ENCODE data around the gene DYNLRB2. TPM values are rescaled to one million over a fixed set of nuclear protein-coding genes. Genes with fewer than 3 reads are reported as not detected.
A peak's percentile ranks its signal among the peaks of the same experiment; 100 is the strongest.

DYNLRB2 gene
- total RNA-seq (2014; rRNA removed; shearing (Covaris generic)) = not detected in 2 replicates
- polyA plus RNA-seq (2014; cell fraction: nucleus; rRNA removed) = not detected in 2 replicates

- DNase-seq (ENCODE audit: extremely low read depth, low read depth) = peak; percentile 85
Observed at GRCh38 chr16:80540516-80541305, at the start of gene DYNLRB2. Gene DYNLRB2, plus strand, starts transcription at chr16:80540993. Its CDS starts 84 bp downstream, at chr16:80541077.

- DNase-seq (ENCODE audit: extremely low read depth, low read depth) = no peak
Observed at GRCh38 chr16:80500116-80500859, 40.5 kb upstream of the DYNLRB2 start.

DNA sequence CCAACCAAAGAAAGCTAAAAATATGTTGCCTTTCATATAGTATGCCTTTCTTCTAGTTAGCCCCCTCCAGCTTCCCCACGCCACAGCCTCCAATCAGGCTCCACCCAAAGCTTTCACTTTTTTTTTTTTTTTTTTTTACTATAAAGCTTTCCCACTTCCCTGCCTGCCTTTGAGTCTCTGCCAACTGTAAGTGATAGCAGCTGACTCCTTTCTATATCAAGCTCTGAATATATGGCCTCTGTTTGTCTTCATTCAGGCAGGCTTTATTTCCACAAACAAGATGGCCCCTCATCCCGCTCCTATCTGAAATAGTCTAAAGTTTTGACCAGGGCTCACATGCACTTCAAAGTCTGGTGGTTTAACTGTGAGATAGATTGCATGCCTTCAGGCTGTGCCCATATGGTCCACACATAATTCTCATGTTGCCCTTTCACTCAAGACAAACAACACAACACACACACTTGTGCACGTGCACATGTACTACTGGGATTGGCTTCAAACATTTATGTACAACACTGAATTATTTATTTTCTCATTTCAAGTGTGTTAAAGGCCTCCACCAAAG, 39.8 kb upstream of the DYNLRB2 start:
- no peak for DNase-seq (ENCODE audit: extremely low read depth, low read depth)

DNA sequence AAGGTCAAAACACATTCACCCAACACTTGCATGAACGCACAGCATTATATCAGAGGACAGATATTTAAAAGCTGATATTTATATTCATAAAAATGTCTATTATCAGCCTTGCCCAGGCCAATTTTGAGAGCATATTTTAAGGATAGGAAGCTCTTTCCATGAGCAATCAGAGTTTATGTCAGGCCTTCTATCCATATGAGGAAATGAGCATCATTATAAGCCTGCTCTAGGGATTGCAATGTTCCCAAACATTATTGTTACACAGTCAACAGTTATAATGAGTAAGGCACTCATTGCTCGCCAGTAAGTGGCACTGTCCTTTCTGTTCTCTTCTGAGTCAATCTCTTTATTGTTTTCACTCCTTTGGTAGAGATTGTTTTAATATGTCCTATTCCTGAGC, 37.7 kb upstream of the DYNLRB2 start:
- no peak for DNase-seq (ENCODE audit: extremely low read depth, low read depth)

DNA sequence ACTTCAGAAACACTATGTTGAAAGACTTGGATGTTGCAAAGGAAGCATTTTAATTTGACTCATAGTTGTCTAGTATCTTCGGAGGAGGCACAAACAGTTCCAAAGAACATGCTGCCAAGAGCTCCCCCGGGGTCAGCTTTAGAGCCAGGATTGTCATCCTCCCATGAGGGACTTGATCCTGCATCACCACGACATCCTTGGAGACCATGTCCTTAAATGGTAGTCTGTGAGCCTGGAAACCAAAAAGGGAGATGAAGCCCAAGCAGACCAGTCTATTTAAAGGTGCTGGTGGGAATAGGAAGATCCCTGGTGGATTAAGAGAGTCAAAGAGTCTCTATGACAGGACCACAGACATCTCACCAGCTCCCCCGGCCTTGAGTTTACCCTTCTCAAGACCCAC, 33.3 kb upstream of the DYNLRB2 start:
- no peak for DNase-seq (ENCODE audit: extremely low read depth, low read depth)

DNA sequence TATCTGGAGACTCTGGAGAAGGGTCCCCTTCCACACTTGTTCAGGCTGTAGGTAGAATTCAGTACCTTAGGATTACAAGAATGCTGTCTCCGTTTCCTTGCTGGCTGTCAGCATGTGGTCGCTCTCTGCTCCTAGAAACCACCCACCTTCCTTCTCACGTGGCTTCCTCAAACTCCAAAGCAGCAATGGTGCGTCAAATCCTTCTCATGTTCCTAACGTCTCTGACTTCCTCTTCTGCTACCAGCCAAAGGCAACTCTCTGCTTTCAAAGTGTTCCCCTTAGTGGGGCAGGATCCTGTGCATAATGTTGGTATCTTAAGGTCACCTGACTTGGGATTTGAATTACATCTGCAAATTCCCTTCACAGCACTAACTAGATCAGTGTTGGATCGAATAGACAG, 30.9 kb upstream of the DYNLRB2 start:
- DNase-seq (ENCODE audit: extremely low read depth, low read depth) = no peak

DNA sequence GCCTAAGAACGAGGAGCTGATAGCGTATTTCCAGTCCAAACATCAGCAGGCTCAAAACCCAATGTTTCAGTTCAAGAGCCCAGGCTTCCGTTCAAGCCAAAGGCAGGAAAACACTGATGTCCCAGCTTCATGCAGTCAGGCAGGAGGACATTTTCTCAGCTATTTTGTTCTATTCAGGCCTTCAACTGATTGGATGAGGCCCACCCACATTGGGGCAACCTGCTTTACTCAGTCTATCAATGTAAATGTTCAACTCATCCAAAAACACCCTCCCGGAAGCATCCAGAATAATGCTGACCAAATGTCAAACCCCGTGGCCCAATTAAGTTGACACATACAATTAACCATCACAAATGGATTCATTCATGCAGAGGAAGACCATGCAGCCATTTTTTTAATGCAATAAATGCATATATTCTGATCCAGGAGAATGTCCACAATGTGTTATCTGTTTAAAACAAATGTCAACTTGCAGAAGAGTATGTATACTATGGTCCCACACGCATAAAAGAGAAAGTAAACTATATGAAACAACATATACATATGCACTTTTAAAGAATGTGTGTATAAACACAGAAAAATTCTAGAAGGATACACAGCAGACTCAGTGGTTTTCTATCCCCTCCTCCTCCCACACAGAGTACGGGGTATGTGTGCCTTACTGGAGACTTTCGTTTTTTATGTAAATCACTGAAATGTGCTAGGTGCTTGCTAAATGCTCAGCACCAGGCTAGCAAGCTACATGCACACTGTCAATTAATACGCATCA, 28.8 kb upstream of the DYNLRB2 start:
- no peak for DNase-seq (ENCODE audit: extremely low read depth, low read depth)

GRCh38 chr16:80512593-80512853, 28.3 kb upstream of the DYNLRB2 start:
- DNase-seq (ENCODE audit: extremely low read depth, low read depth) = no peak

GRCh38 chr16:80515374-80515773, 25.4 kb upstream of the DYNLRB2 start:
- DNase-seq (ENCODE audit: extremely low read depth, low read depth) = no peak

GRCh38 chr16:80517846-80518245, 22.9 kb upstream of the DYNLRB2 start:
- DNase-seq (ENCODE audit: extremely low read depth, low read depth) = no peak

DNA sequence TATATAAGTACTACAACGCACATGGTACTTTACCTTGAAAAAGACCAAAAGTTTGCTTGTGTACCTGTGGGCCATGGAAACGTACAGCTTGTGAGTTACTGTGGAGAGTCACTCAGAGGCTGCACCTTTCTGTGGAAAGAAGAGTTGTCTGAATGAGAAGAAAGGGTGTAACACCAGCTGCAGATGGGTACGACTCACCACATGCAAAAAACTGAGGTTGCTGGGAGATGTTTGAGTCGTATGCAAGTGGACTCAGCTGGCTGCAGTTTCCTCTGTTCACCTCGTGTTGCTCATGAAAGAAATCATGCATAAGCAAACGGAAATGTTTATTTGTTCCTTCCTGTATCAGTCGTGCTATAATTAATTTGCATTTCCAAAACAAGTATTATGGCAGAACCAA, 22.4 kb upstream of the DYNLRB2 start:
- no peak for DNase-seq (ENCODE audit: extremely low read depth, low read depth)

GRCh38 chr16:80519189-80519588, 21.6 kb upstream of the DYNLRB2 start:
- no peak for DNase-seq (ENCODE audit: extremely low read depth, low read depth)

DNA sequence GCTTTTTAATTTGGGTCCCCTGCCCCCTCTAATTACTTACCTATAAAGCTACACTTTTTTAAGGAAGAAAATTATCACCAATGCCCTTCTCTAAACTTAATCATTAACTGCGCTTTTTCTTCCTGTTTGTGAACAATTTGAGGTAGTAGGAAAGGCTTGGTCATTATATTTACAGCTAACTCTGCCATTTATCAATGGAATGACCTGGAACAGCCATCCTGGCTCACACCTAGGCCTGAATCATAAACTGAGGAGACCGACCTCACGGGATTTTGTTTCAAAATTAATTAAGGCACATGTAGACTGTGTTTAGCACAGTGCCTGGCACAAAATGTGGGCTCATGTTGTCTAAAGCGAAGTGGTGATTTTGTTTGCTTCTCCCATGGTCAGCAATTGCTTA, 15.4 kb upstream of the DYNLRB2 start:
- no peak for DNase-seq (ENCODE audit: extremely low read depth, low read depth)

- peak; percentile 50 for DNase-seq (ENCODE audit: extremely low read depth, low read depth)
Observed at GRCh38 chr16:80526418-80527061, 14.3 kb upstream of the DYNLRB2 start.

- DNase-seq (ENCODE audit: extremely low read depth, low read depth) = peak; percentile 33
Observed at GRCh38 chr16:80527297-80527696, 13.5 kb upstream of the DYNLRB2 start.

DNA sequence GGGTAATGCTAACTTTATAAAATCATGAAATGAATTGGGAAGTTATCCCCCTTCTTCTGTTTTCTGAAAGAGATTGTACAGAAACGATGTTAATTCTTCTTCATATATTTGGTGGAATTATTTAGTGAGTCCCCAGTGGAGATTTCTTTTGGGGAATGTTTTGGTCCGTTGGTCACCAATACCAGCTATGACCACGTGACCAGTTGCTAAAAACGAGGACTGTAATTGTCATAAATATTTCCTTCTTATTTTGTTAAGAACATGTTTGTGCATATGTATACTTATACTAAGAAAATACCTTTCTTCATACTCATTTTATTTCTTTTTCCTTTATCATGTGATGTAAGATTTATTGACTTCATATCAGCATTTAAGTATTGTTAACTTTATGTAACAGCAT, 10.3 kb upstream of the DYNLRB2 start:
- DNase-seq (ENCODE audit: extremely low read depth, low read depth) = no peak

DNA sequence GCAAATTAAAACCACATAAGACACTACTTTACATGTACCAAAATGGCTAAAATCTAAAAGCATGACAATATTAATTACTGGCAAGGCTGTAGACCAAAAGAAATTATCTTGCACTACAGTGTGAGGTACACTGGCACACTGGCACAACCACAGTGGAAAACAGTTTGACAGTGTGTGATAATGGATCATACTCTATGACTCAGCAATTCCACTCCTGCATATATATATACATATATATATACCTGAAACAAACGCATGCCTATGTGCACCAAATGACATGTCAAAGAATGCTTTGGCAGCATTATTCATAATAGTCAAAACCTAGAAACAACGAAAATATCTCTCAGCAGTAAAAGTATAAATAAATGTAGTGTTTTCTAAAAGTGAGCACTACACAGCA, 4.6 kb upstream of the DYNLRB2 start:
- no peak for DNase-seq (ENCODE audit: extremely low read depth, low read depth)

GRCh38 chr16:80541306-80541694, 507 bp downstream of the DYNLRB2 start:
- DNase-seq (ENCODE audit: extremely low read depth, low read depth) = no peak

DNA sequence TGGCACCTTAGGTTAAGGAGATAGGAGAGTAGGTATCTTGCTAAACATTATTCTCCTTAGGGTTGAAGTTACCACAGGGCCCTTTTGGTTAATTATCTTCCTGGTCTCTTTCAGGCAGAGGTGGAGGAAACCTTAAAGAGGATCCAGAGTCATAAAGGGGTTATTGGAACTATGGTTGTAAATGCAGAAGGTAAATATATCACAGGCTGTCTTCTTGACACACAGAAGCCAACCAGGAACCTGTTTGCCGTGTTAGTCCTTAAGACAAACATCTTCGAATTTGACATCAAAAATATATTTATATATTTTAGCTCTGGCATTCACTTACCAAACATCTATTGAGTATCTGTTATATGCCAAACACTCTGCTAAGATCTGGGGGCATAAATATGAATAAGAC, 2.4 kb downstream of the DYNLRB2 start:
- DNase-seq (ENCODE audit: extremely low read depth, low read depth) = no peak

GRCh38 chr16:80544326-80544725, 3.5 kb downstream of the DYNLRB2 start:
- no peak for DNase-seq (ENCODE audit: extremely low read depth, low read depth)

- DNase-seq (ENCODE audit: extremely low read depth, low read depth) = no peak
Observed at GRCh38 chr16:80546249-80546648, 5.5 kb downstream of the DYNLRB2 start.
